Stimulated activated naive CD8-positive, alpha-beta T cell treated with anti-CD3 and anti-CD28 coated beads, Interleukin-15, Interleukin-2, amounts not matched to agents 100 ng/mL and 50 ng/mL, for 24 hours (primary cell): Measurements from ENCODE around the gene KPRP.

Source experiments
- H3K27ac Mint-ChIP-seq: one replicate; pipeline ENCODE4 v1.8.0; 2021; ENCODE audit warnings: mild to moderate bottlenecking, mixed read lengths
- H3K27me3 Mint-ChIP-seq: one replicate; pipeline ENCODE4 v1.8.0; 2021; ENCODE audit warnings: mixed read lengths
- H3K36me3 Mint-ChIP-seq: one replicate; pipeline ENCODE4 v1.8.0; 2021; ENCODE audit warnings: low read depth, mixed read lengths
- H3K4me1 Mint-ChIP-seq: one replicate; pipeline ENCODE4 v1.8.0; 2021; ENCODE audit warnings: low read depth, mixed read lengths
- H3K4me3 Mint-ChIP-seq: one replicate; pipeline ENCODE4 v1.8.0; 2021; ENCODE audit warnings: mild to moderate bottlenecking, mixed read lengths
- H3K9me3 Mint-ChIP-seq: one replicate; pipeline ENCODE4 v1.8.0; 2021; ENCODE audit warnings: mixed read lengths

Gene KPRP

DNA sequence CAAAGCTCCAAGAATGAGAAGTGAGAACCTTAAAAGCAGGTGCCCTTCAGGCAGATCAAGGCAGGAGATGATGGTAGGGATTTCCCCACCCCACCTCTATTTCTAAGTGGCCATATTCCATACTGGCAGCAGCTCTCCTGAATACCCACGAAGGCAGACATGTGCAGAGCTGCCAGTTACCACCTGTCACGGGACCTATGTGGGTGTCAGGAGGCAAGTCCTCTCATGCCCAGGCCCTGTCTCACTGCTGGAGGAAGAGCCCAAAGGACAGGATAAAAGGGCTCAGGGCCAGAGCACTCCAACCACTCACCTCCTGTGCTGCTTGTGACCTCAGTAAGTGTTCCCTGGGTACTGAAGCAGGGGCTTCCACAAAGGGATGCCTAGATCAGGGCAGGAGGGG, 53.2 kb downstream of the KPRP start:
- peaks cover 7% of the 10 kb centered on the region for H3K27me3 Mint-ChIP-seq
- H3K27ac Mint-ChIP-seq, result no peak overlapping the region
- H3K36me3 Mint-ChIP-seq, result no peaks in the 10 kb centered on the region
- no peak overlapping the region for H3K4me3 Mint-ChIP-seq
- H3K4me1 Mint-ChIP-seq, result no peaks in the 10 kb centered on the region
- H3K9me3 Mint-ChIP-seq, result peaks cover 8% of the 10 kb centered on the region
